Skeletal muscle cell (primary cell): Measurements from ENCODE around the gene COL6A2.
"Not testable (repeated sequence)": the region's sequence is repeated elsewhere in the genome, so short reads cannot be mapped to it uniquely, and the experiment has no call there.

Experiments used
- DNase-seq: peaks from one replicate; pipeline ENCODE4 v3.0.0-alpha.2; 2010; ENCODE audit warnings: low read depth
- H3K4me3 ChIP-seq: 2 replicates; pipeline ENCODE4 v1.5.1; 2011; ENCODE audit warnings: low read depth, mild to moderate bottlenecking, control low read depth, low read length, moderate library complexity

Gene COL6A2

GRCh38 chr21:46130831-46131587 is 33.1 kb downstream of the COL6A2 start:
- DNase-seq, result no peak
- H3K4me3 ChIP-seq, result no peak overlapping the region

GRCh38 chr21:46131588-46131837 is 33.6 kb downstream of the COL6A2 start:
- DNase-seq, result no peak
- H3K4me3 ChIP-seq, result no peak overlapping the region

- H3K4me3 ChIP-seq, result no peak overlapping the region
- no peak for DNase-seq
Observed at GRCh38 chr21:46131838-46132651, 34.1 kb downstream of the COL6A2 start.

- DNase-seq, result no peak
- no peak overlapping the region for H3K4me3 ChIP-seq
Observed at GRCh38 chr21:46135782-46136395, 38.0 kb downstream of the COL6A2 start.

GRCh38 chr21:46136739-46137349 is 38.9 kb downstream of the COL6A2 start:
- H3K4me3 ChIP-seq, result no peak overlapping the region
- DNase-seq, result no peak

DNA sequence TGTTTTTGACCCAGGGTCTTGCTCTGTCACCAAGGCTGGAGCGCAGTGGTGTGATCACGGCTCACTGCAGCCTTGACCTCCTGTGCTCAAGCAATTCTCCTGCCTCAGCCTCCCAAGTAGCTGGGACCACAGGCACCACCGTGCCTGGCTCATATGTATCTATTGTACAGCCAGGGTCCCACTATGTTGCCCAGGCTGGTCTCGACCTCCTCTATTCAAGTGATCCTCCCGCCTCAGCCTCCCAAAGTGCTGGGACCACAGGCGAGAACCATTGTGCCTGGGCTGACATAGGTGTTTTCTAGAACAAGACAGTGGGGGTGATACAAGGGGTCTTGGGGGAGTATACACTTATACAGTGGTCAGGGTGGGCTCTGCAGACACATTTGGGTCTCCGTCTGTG is 40.0 kb downstream of the COL6A2 start:
- no peak overlapping the region for H3K4me3 ChIP-seq
- no peak for DNase-seq

GRCh38 chr21:46138383-46138970 is 40.6 kb downstream of the COL6A2 start:
- H3K4me3 ChIP-seq, result no peak overlapping the region
- DNase-seq, result no peak

DNA sequence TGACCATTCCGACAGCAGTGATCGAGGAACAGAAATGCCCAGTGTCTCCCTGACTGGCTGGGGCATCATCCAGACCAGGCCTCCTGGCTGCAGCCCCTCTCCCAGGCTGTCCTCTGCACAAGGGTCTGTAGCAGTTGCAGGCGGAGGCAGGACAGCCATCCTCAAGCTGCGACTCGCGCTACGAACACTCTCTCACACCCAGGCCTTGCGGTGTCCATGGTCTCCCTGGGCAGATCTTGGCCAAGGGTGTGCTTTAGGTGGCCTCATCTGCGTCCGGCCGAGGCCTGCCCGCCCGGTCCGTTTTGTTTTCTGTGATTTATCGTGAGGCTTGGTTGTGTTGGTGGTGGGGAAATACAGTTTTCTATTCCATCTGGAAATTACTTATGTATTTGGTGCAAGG is 41.8 kb downstream of the COL6A2 start:
- DNase-seq, result no peak
- H3K4me3 ChIP-seq, result no peak overlapping the region

DNA sequence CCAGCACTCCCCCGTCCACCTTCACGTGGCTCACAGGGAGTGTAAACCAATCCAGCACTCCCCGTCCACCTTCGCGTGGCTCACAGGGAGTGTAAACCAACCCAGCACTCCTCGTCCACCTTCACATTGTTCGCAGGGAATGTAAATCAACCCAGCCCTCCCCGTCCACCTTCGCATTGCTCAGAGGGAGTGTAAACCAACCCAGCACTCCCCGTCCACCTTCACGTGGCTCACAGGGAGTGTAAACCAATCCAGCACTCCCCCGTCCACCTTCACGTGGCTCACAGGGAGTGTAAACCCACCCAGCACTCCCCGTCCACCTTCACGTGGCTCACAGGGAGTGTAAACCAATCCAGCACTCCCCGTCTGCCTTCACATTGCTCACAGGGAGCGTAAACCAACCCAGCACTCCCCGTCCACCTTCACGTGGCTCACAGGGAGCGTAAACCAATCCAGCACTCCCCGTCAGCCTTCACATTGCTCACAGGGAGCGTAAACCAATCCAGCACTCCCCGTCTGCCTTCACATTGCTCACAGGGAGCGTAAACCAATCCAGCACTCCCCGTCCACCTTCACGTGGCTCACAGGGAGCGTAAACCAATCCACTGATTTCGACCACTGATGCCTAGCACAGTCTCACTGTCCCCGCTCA is 42.6 kb downstream of the COL6A2 start:
- not testable (repeated sequence) for H3K4me3 ChIP-seq

DNA sequence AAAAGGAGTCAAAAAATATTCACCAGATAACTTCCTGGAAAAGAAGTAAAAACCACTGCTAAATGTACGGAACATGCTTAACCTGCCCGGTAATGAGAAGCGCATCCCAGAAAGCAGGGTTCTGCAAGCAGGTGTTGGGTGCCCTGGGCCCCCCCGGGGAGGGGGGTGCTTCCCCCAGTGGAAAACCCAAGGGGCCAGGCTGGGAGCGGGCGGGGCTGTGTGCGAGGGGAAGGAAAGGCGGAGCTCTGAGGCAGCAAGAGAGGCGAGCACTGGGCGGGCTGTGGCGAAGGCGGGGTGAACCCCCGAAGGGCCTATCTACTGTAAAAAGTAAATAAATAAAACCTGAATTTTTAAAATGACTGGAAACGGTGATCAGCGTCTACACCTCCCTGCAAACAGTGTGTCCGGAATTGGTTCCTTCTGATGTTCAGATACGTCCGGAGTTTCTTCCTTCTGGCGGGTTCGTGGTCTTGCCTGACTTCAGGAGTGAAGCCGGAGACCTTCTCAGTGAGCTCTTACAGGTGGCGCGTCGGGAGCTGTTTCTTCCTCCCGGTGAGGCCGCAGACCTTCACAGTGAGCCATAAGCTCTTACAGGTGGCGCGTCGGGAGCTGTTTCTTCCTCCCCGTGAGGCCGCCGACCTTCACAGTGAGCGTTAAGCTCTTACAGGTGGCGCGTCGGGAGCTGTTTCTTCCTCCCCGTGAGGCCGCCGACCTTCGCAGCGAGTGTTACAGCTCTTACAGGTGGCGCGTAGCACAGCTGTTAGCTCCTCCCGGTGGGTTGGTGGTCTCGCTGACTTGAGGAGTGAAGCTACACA is 44.1 kb downstream of the COL6A2 start:
- DNase-seq, result no peak
- H3K4me3 ChIP-seq, result no peak overlapping the region

More for the DNA sequence above, 42.6 kb downstream of the COL6A2 start:
- not testable (repeated sequence) for DNase-seq

DNA sequence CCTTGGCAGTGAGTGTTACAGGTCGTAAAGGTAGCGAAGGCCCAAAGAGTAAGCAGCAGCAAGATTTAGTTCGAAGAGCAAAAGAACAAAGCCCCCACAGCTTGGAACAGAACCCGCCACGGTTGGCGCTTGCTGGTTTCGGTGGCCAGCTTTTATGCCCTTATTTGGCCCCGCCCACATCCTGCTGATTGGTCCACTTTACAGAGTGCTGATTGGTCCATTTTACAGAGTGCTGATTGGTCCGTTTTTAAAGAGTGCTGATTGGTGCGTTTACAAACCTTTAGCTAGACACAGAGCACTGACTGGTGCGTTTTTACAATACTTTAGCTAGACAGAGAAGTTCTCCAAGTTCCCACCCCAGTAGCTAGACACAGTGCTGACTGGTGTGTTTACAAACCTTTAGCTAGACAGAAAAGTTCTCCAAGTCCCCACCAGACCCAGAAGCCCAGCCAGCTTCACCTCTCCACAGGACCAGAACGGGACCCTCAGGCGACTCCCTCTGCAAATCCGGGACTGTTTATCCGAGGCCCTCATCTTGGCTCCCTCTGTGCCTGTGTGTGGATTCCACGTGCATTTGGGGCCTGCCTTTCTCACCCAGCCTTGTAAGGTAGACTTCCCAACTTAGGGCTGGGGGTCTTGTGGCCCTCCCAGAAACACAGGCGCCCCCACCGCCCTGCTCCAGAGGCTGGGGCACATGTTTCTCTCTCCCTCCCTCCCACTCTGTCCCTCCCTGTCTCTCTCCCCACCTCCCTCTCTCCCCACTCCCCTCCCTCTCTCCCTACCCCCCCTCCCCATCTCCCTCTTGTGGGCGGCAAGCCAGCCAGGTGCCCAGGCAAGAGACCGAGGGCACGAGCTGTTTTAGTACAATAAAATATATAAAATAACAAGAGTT is 44.9 kb downstream of the COL6A2 start:
- DNase-seq, result no peak
- no peak overlapping the region for H3K4me3 ChIP-seq

DNA sequence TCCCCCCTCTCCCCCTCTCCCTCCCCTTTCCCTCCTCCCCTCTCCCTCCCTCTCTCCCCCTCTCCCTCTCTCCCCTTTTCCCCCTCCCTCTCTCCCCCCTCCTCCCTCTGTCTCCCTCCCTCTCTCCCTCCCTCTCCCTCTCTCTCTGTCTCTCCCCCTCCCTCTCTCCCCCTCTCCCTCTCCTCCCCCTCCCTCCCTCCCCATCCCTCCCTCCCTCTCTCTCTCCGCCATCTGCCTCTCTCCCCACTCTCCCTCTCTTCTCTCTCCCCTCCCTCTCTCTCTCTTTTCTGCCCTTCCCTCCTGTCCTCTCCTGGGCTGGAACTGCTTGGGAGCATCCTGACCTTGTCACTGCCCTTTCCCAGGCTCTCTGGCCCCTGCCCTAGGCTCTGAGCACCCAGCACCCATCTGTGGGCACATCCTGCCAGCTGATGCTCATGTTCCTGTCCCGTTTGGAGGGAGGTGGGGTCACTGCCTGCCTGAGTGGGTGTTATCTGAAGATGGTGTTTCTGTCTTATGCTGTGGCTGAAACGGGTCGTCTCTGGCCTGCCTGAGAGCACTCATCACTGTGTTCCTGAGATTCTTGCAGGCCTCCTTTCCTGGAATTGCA is 46.7 kb downstream of the COL6A2 start:
- no peak overlapping the region for H3K4me3 ChIP-seq

DNA sequence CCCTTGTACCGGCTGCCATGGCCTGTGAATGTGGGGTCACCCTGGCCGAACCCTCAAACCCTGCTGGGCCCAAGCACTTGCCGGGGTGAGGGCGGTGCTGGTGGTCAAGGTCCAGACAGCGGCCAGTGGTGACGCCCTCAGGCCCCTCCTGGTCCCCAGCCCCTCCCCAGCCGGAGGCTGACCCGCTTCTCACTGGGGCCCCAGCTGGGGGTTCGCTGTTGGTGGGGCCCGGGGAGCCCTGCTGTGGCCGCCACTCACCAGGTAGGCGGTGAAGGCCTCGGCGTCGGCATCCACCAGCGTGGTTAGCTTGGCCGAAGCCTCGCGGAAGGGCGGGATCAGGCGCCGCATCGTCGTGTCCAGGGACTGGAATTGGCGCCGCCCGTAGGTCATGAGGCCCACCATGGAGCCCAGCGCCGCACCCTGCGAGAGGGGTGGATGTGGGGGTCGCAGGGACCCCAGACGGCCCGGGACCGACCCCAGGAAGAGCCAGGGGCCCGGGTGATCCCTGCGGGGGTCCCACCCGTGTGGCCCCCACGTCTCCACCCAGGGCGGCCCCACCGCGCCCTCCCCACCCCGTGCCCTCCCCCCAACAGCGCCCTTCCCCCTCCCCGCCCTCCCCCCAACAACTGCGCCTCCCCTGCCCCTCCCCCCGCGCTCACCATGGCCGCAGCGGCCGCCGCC is 47.4 kb downstream of the COL6A2 start:
- H3K4me3 ChIP-seq, result no peak overlapping the region
- no peak for DNase-seq

More for the DNA sequence above, 46.7 kb downstream of the COL6A2 start:
- no peak for DNase-seq

GRCh38 chr21:46145840-46146691 is 48.2 kb downstream of the COL6A2 start:
- no peak for DNase-seq
- H3K4me3 ChIP-seq, result no peak overlapping the region

GRCh38 chr21:46146856-46147255 is 48.9 kb downstream of the COL6A2 start:
- DNase-seq, result no peak
- H3K4me3 ChIP-seq, result no peak overlapping the region

GRCh38 chr21:46147429-46147828 is 49.5 kb downstream of the COL6A2 start:
- H3K4me3 ChIP-seq, DNase-seq: not testable (repeated sequence)
